SK-N-SH (cell line): Measurements from ENCODE around the gene ATG2A. TPM values are rescaled to one million over a fixed set of nuclear protein-coding genes. Genes with fewer than 3 reads are reported as not detected.
A peak's percentile ranks its signal among the peaks of the same experiment; 100 is the strongest.

Experiments
- CTCF ChIA-PET: fragments of 300-600, 350-600 bp; formaldehyde crosslinking; extraction: SDS; loops from one replicate; lab custom pipeline; 2021; lab: Yijun Ruan, JAX
- POLR2A ChIA-PET: fragments of 350-600 bp; sonication (Branson Sonifier 250); formaldehyde crosslinking; extraction: SDS; loops from one replicate; lab custom pipeline; 2020; ENCODE audit warnings: antibody characterized with exemption, inconsistent platforms; lab: Yijun Ruan, JAX
- DNase-seq: peaks from one replicate; pipeline ENCODE4 v3.0.0; 2012
- H2AFZ ChIP-seq: fragments of 200-600 bp; sonication (generic); 2 replicates; pipeline ENCODE4 v1.8.1; 2016; ENCODE audit warnings: antibody characterized with exemption, mild to moderate bottlenecking, low read depth
- H3F3A ChIP-seq: fragments of 200-600 bp; sonication (generic); replicated peaks from 2 replicates; pipeline ENCODE3; 2016; ENCODE audit warnings: antibody characterized with exemption, mild to moderate bottlenecking; ENCODE audit not compliant: insufficient read depth
- H3K27ac ChIP-seq, 2 experiments: fragments of 200-500 bp in 1 of 2; fragments of 200-600 bp in 1 of 2; sonication (Bioruptor generic) in 1 of 2; sonication (generic), shearing (Covaris generic) in 1 of 2; 2 replicates each; pipeline versions ENCODE4 v1.5.1 to v1.6.1; 2014 to 2016; ENCODE audit warnings: low read depth in 2 of 2, inconsistent platforms in 1 of 2, low read length in 1 of 2, mild to moderate bottlenecking in 1 of 2, mixed read lengths in 1 of 2
- H3K27me3 ChIP-seq: fragments of 200-600 bp; sonication (generic), shearing (Covaris generic); 2 replicates; pipeline ENCODE4 v1.6.1; 2016; ENCODE audit warnings: mixed run types; ENCODE audit not compliant: insufficient read depth
- H3K36me3 ChIP-seq, 2 experiments: fragments of 200-500 bp in 1 of 2; fragments of 200-600 bp in 1 of 2; sonication (Bioruptor generic) in 1 of 2; sonication (generic) in 1 of 2; replicated peaks in 1 of 2; 2 replicates each; pipeline versions ENCODE3 to v1.5.1; 2014 to 2016; ENCODE audit warnings: low read length in 1 of 2, mild to moderate bottlenecking in 1 of 2; ENCODE audit not compliant: insufficient read depth in 2 of 2, control insufficient read depth in 1 of 2
- H3K4me1 ChIP-seq, 2 experiments: fragments of 200-500 bp in 1 of 2; fragments of 200-600 bp in 1 of 2; sonication (Bioruptor generic) in 1 of 2; sonication (generic), shearing (Covaris generic) in 1 of 2; 2 replicates each; pipeline versions ENCODE4 v1.5.1 to v1.6.1; 2014 to 2016; ENCODE audit warnings: low read depth in 1 of 2, low read length in 1 of 2, mixed run types in 1 of 2; ENCODE audit not compliant: insufficient read depth in 2 of 2, control insufficient read depth in 1 of 2
- H3K4me2 ChIP-seq: fragments of 200-600 bp; sonication (generic), shearing (Covaris generic); 2 replicates; pipeline ENCODE4 v1.6.1; 2017; ENCODE audit warnings: mixed run types
- H3K4me3 ChIP-seq, 2 experiments: fragments of 200-500 bp in 1 of 2; fragments of 200-600 bp in 1 of 2; sonication (Bioruptor generic) in 1 of 2; sonication (generic), shearing (Covaris generic) in 1 of 2; 2 replicates each; pipeline versions ENCODE4 v1.5.1 to v1.8.1; 2014 to 2016; ENCODE audit warnings: low read depth in 2 of 2, inconsistent platforms in 1 of 2, low read length in 1 of 2, mild to moderate bottlenecking in 1 of 2, mixed read lengths in 1 of 2, moderate library complexity in 1 of 2
- H3K79me2 ChIP-seq: fragments of 200-600 bp; sonication (generic); 2 replicates; pipeline ENCODE4 v1.8.1; 2017; ENCODE audit warnings: mild to moderate bottlenecking; ENCODE audit not compliant: insufficient read depth
- H3K9ac ChIP-seq: fragments of 200-600 bp; sonication (generic); 2 replicates; pipeline ENCODE4 v1.6.1; 2017; ENCODE audit warnings: mixed run types
- H3K9me2 ChIP-seq: fragments of 200-600 bp; sonication (generic); 2 replicates; pipeline ENCODE4 v1.6.1; 2017; ENCODE audit warnings: mixed run types
- H3K9me3 ChIP-seq: fragments of 200-600 bp; sonication (generic); 2 replicates; pipeline ENCODE4 v1.6.1; 2017; ENCODE audit warnings: mixed run types, mild to moderate bottlenecking, moderate library complexity
- H4K20me1 ChIP-seq: fragments of 200-600 bp; sonication (generic); 2 replicates; pipeline ENCODE4 v1.6.1; 2017; ENCODE audit warnings: mild to moderate bottlenecking, mixed run types; ENCODE audit not compliant: insufficient read depth
- EP300 ChIP-seq, 2 experiments: IDR thresholded peaks; 2 replicates each; pipeline versions ENCODE4 v1.4.0 to v1.6.1; 2012; ENCODE audit warnings: borderline replicate concordance in 1 of 2, low read depth in 1 of 2, low read length in 1 of 2
- FOSL2 ChIP-seq: IDR thresholded peaks from 2 replicates; pipeline ENCODE4 v1.4.0; 2012; ENCODE audit warnings: low read depth, mild to moderate bottlenecking, moderate library complexity, borderline replicate concordance
- FOXM1 ChIP-seq: IDR thresholded peaks from 2 replicates; pipeline ENCODE4 v1.4.0; 2012; ENCODE audit warnings: low read depth, mild to moderate bottlenecking
- IRF3 ChIP-seq: fragments of 150-350 bp; IDR thresholded peaks from 2 replicates; pipeline ENCODE4 v1.6.1; 2016; ENCODE audit warnings: mild to moderate bottlenecking, low read depth, low read length
- JUND ChIP-seq: IDR thresholded peaks from 2 replicates; pipeline ENCODE4 v1.4.0; 2012
- PBX3 ChIP-seq: IDR thresholded peaks from 2 replicates; pipeline ENCODE4; 2012
- RCOR1 ChIP-seq: fragments of 150-350 bp; IDR thresholded peaks from 2 replicates; pipeline ENCODE4 v1.6.1; 2017; ENCODE audit warnings: antibody characterized with exemption, low read length
- RFX5 ChIP-seq: IDR thresholded peaks from 2 replicates; pipeline ENCODE4 v1.6.1; 2012; ENCODE audit warnings: mild to moderate bottlenecking, improper control_type of control experiment, low read length
- SIN3A ChIP-seq: IDR thresholded peaks from 2 replicates; pipeline ENCODE4 v1.6.1; 2012; ENCODE audit warnings: low read depth, mild to moderate bottlenecking, low read length, moderate library complexity, borderline replicate concordance
- USF1 ChIP-seq: IDR thresholded peaks from 2 replicates; pipeline ENCODE4 v1.4.0; 2012; ENCODE audit warnings: low read depth, borderline replicate concordance
- YY1 ChIP-seq: IDR thresholded peaks from 2 replicates; pipeline ENCODE4 v1.4.0; 2012; ENCODE audit warnings: low read depth, mild to moderate bottlenecking
- WGBS: methylation state at CpG from one replicate; pipeline ENCODE4 v1.1.6; 2017; ENCODE audit warnings: low lambda C conversion rate; 5-methylcytosine and 5-hydroxymethylcytosine counted together
- polyA plus RNA-seq, 3 experiments: library from polyadenylated mRNA; depleted of rRNA; stranded (reverse); fragments of >200 nt; gene quantifications; 2 replicates each; pipeline ENCODE4 v1.2.3, GENCODE V29; 2012
- TF ChIP-seq, protein P1 (sequence below): IDR thresholded peaks from 2 replicates; pipeline ENCODE4 v1.4.0; 2012; ENCODE audit warnings: low read depth, borderline replicate concordance
- TF ChIP-seq, protein P2 (sequence below): IDR thresholded peaks from 2 replicates; pipeline ENCODE4 v1.4.0; 2012; ENCODE audit warnings: low read depth

The ATG2A gene
- polyA plus RNA-seq, 1 of the 3 experiments (the other 2 are of a cell fraction) = 7.1 TPM

DNA sequence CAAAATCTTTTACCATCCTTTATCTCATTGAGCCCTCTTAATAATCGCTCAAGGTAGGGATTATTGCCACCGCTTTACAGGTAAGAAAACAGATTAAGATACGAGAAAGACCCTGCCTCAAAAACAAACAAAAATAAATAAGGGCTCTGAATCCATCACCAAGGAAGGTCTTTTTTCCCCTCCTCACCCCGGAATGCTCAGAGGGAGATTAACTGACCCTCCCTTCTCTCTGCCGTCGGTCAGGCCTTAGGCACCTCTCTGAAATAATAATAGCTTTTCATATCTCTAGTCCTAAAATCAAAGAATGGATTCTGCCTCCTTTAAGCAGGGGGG is 620 bp upstream of the ATG2A start:
- peak overlapping the region; percentile 58 to 77; a peak in 3 of 4 replicates for H3K27ac ChIP-seq
- DNase-seq = no peak
- peak overlapping the region; percentile 78 for H3K9ac ChIP-seq
- no peaks in the 10 kb centered on the region for H3K9me2 ChIP-seq
- CTCF ChIA-PET = interaction anchor here (0.5 to 2.5 kb wide), 8 partner anchors 15 to 549 kb away, joined by 3 to 8 read pairs (median 3); partner anchors contain the start of gene ARL2
- TF ChIP-seq FOSL2 (no peak), JUND (no peak), RFX5 (no peak), SIN3A (no peak), PBX3 (no peak), YY1 (no peak), RCOR1 (no peak), USF1 (no peak), IRF3 (no peak), EP300 (IDR thresholded peaks at IDR 0.05; ENCODE audit: borderline replicate concordance in 1 of 2, low read depth in 1 of 2, low read length in 1 of 2) (no peak), FOXM1 (no peak)
- TF ChIP-seq, protein P1, sequence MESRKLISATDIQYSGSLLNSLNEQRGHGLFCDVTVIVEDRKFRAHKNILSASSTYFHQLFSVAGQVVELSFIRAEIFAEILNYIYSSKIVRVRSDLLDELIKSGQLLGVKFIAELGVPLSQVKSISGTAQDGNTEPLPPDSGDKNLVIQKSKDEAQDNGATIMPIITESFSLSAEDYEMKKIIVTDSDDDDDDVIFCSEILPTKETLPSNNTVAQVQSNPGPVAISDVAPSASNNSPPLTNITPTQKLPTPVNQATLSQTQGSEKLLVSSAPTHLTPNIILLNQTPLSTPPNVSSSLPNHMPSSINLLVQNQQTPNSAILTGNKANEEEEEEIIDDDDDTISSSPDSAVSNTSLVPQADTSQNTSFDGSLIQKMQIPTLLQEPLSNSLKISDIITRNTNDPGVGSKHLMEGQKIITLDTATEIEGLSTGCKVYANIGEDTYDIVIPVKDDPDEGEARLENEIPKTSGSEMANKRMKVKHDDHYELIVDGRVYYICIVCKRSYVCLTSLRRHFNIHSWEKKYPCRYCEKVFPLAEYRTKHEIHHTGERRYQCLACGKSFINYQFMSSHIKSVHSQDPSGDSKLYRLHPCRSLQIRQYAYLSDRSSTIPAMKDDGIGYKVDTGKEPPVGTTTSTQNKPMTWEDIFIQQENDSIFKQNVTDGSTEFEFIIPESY = no peak
- TF ChIP-seq, protein P2, sequence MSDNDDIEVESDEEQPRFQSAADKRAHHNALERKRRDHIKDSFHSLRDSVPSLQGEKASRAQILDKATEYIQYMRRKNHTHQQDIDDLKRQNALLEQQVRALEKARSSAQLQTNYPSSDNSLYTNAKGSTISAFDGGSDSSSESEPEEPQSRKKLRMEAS = no peak
- TF ChIP-seq, all 33 proteins: peak for 0
- Histone ChIP-seq H3K36me3 (peaks cover 0 to 16% of the 10 kb centered on the region in 2 experiments), H3K9me3 (no peaks in the 10 kb centered on the region), H3K79me2 (peaks cover 16% of the 10 kb centered on the region; the same call in 1 of the 2 replicates), H3K27me3 (no peaks in the 10 kb centered on the region), H3K4me2 (peak overlapping the region; percentile 92), H3K4me1 (peaks cover 8 to 15% of the 10 kb centered on the region in 2 experiments; a peak in 3 of 4 replicates), H2AFZ (peak overlapping the region; percentile 94), H3K4me3 (peak overlapping the region; percentile 70 to 96), H3F3A (no peaks in the 10 kb centered on the region), H4K20me1 (no peaks in the 10 kb centered on the region)
- POLR2A ChIA-PET = no interaction called here
- 3% methylated on average over 6 of the region's 6 CpGs for WGBS
